ENCODE results near the gene DNM3. TPM values are rescaled to one million over a fixed set of nuclear protein-coding genes. Genes with fewer than 3 reads are reported as not detected.

The DNM3 gene
- total RNA-seq, 1 experiment from 2014 or later: 2.7 TPM

- H2BK15ac ChIP-seq (ENCODE audit: low read depth, low read length): no peak overlapping the region
- no peak overlapping the region for H3K23ac ChIP-seq (ENCODE audit: insufficient read length, low read depth, low read length)
- H3T11ph ChIP-seq (ENCODE audit: low read length): no peak overlapping the region
- H2BK20ac ChIP-seq (ENCODE audit: low read depth, low read length, poor library complexity, severe bottlenecking): no peak overlapping the region
- peaks cover 3% of the 10 kb centered on the region; the same call in 1 of the 2 replicates for H3K4me1 ChIP-seq (ENCODE audit: insufficient read depth, low read length)
- H3K9me3 ChIP-seq (ENCODE audit: control insufficient read depth, low read depth, low read length): no peaks in the 10 kb centered on the region
- H3K27ac Mint-ChIP-seq: no peak overlapping the region
- peaks cover 18 to 19% of the 10 kb centered on the region in 2 experiments for H3K4me1 Mint-ChIP-seq
- H3K14ac ChIP-seq (ENCODE audit: insufficient read depth, low read length): no peak overlapping the region
- H3K27me3 ChIP-seq (ENCODE audit: insufficient read depth, low read length): no peaks in the 10 kb centered on the region
- H3K4me3 Mint-ChIP-seq: no peak overlapping the region
- WGBS (ENCODE audit: extremely low coverage, insufficient read length, low lambda C conversion rate): no CpG with 5 or more reads among the region's 4 CpGs
- H3K9me3 Mint-ChIP-seq: no peaks in the 10 kb centered on the region
- H3K27ac ChIP-seq (ENCODE audit: insufficient read length, low read depth, low read length): no peak overlapping the region
- no peak overlapping the region for H2AFZ ChIP-seq (ENCODE audit: low read length)
- no peak overlapping the region for H3K4me2 ChIP-seq (ENCODE audit: insufficient read depth, insufficient read length, low read length)
- no peak overlapping the region for H2AK5ac ChIP-seq (ENCODE audit: insufficient read length, low read length)
- no peak overlapping the region for H2BK12ac ChIP-seq (ENCODE audit: insufficient read length, low read depth, low read length)
- H3K79me1 ChIP-seq (ENCODE audit: insufficient read depth, low read depth, low read length, poor library complexity, severe bottlenecking): no peaks in the 10 kb centered on the region
- no peak for TF ChIP-seq CTCF (conservative IDR thresholded peaks at IDR 0.05)
- H3K9ac ChIP-seq (ENCODE audit: extremely low read depth, insufficient read length, low read length): no peak overlapping the region
- H4K20me1 ChIP-seq (ENCODE audit: control insufficient read depth, insufficient read depth, insufficient read length): no peaks in the 10 kb centered on the region
- no peak overlapping the region for H2BK5ac ChIP-seq (ENCODE audit: insufficient read length, low read length)
- H3K27me3 Mint-ChIP-seq (ENCODE audit: low read depth): no peaks in the 10 kb centered on the region
- H4K8ac ChIP-seq (replicated peaks; ENCODE audit: insufficient read length, low read depth, low read length): no peak overlapping the region
- H4K91ac ChIP-seq (ENCODE audit: insufficient read length, low read depth, low read length): no peak overlapping the region
- no peaks in the 10 kb centered on the region for H3K79me2 ChIP-seq (ENCODE audit: insufficient read depth, low read length)
- no peaks in the 10 kb centered on the region for H3K23me2 ChIP-seq (ENCODE audit: insufficient read length, low read depth, low read length, poor library complexity, severe bottlenecking)
- H3K56ac ChIP-seq (ENCODE audit: insufficient read length, low read depth, low read length): no peak overlapping the region
- no peaks in the 10 kb centered on the region for H3K36me3 Mint-ChIP-seq (ENCODE audit: insufficient read depth in 1 of 3, low read depth in 3 of 3)
- no peak overlapping the region for H3K4ac ChIP-seq (ENCODE audit: low read depth, low read length)
- H4K5ac ChIP-seq (ENCODE audit: insufficient read length, low read depth, low read length): no peak overlapping the region
- no peak for DNase-seq
- H2BK120ac ChIP-seq (ENCODE audit: low read depth, low read length, poor library complexity, severe bottlenecking): no peak overlapping the region
- no peak overlapping the region for H3K18ac ChIP-seq (ENCODE audit: insufficient read length, low read depth, low read length)
Measured at GRCh38 chr1:172338295-172338735, 497.0 kb downstream of the DNM3 start.
